ENCODE results near the gene HSPBP1. TPM values are rescaled to one million over a fixed set of nuclear protein-coding genes. Genes with fewer than 3 reads are reported as not detected.

Gene HSPBP1
- total and polyA plus RNA-seq, 2 of the 13 experiments (the other 11 are each of a cell fraction or from before 2014, with no cell fraction given), result 22.3 to 33.7 TPM

GRCh38 chr19:55225415-55225958 is 54.4 kb downstream of the HSPBP1 start:
- Histone ChIP-seq H3K4me2 (ENCODE audit: low read depth, low read length) (no peak overlapping the region), H3K4me1 (ENCODE audit: insufficient read depth, low read length) (peaks cover 53% of the 10 kb centered on the region), H3K27ac (ENCODE audit: extremely low read length, insufficient read depth, low read length) (no peak overlapping the region), H2AFZ (ENCODE audit: low read length) (no peak overlapping the region), H3K9me3 (ENCODE audit: low read length) (no peaks in the 10 kb centered on the region), H3K27me3 (ENCODE audit: control insufficient read depth in 1 of 2, insufficient read depth in 2 of 2, low read length in 2 of 2) (no peaks in the 10 kb centered on the region), H3K79me2 (ENCODE audit: insufficient read depth, low read length) (peaks cover 4% of the 10 kb centered on the region), H3K9ac (ENCODE audit: insufficient read depth, low read depth, low read length) (no peak overlapping the region), H4K20me1 (ENCODE audit: insufficient read depth, low read length) (no peaks in the 10 kb centered on the region), H3K36me3 (replicated peaks in 1 of 2; ENCODE audit: control insufficient read depth in 1 of 2, insufficient read depth in 2 of 2, low read length in 2 of 2) (peaks cover 5 to 11% of the 10 kb centered on the region in 2 experiments; a peak in 3 of 5 replicates), H3K4me3 (replicated peaks in 1 of 3; ENCODE audit: insufficient read depth in 1 of 3, low read depth in 2 of 3, low read length in 3 of 3) (no peak overlapping the region)
- 96% methylated on average over 7 of the region's 7 CpGs for WGBS (ENCODE audit: low lambda C conversion rate)
- ATAC-seq (no peak), FAIRE-seq (no peak), DNase-seq (ENCODE audit: low spot score) (no peak)
- ChIA-PET POLR2A (no interaction called here), CTCF (ENCODE audit: low intra/inter-chr PET ratio, low total read pairs) (no interaction called here)
- TF ChIP-seq AKAP8 (CRISPR knock-in tag; IDR thresholded peaks at IDR 0.05) (0 out of 2 replicates have a peak, but pooled peaks have one; percentile 30), RBM22 (optimal IDR thresholded peaks at IDR 0.05; ENCODE audit: low read length) (peak; percentile 47), WIZ (CRISPR knock-in tag; IDR thresholded peaks at IDR 0.05) (no peak), SPEN (CRISPR knock-in tag; IDR thresholded peaks at IDR 0.05; ENCODE audit: low read depth) (peak; percentile 29; the same call in 1 of the 2 replicates), ZC3H13 (CRISPR knock-in tag; IDR thresholded peaks at IDR 0.05) (peak; percentile 37; the same call in 1 of the 2 replicates), THRA (CRISPR knock-in tag; IDR thresholded peaks at IDR 0.05; ENCODE audit: borderline replicate concordance) (no peak), CEBPG (CRISPR knock-in tag; IDR thresholded peaks at IDR 0.05) (no peak), MYNN (CRISPR knock-in tag; IDR thresholded peaks at IDR 0.05; ENCODE audit: low read depth) (peak; percentile 99), ZNF446 (CRISPR knock-in tag; IDR thresholded peaks at IDR 0.05) (0 out of 2 replicates have a peak, but pooled peaks have one; percentile 14), ZMYM3 (CRISPR knock-in tag; IDR thresholded peaks at IDR 0.05) (peak; percentile 63)
- BruUV-seq (replicated peaks), result no TSS peak
- intact Hi-C loops (cut with micrococcal nuclease; ENCODE audit: unreplicated experiment) (no loop called here), in situ Hi-C loops (cut with HindIII; ENCODE audit: extremely low pct_ligation_motif_present, low pct_unique_long_range_greater_than_20kb) (no loop called here)

Measured in HepG2 (cell line).